ENCODE results near the gene ROS1.
A peak's percentile ranks its signal among the peaks of the same experiment; 100 is the strongest.
"Not testable (repeated sequence)": the region's sequence is repeated elsewhere in the genome, so short reads cannot be mapped to it uniquely, and the experiment has no call there.

The ROS1 gene

GRCh38 chr6:117266257-117267053, 159.3 kb downstream of the ROS1 start:
- DNase-seq (ENCODE audit: low spot score): no peak

- peak; percentile 82 for DNase-seq (ENCODE audit: low spot score)
These were observed 160.1 kb downstream of the ROS1 start, which contains the start of gene VGLL2 for GRCh38 chr6:117265410-117266256. VGLL2 (plus strand) TSS chr6:117265558; CDS start chr6:117265764, 206 bp downstream.

GRCh38 chr6:117264692-117265409, 160.9 kb downstream of the ROS1 start:
- peak; percentile 51 for DNase-seq (ENCODE audit: low spot score)

GRCh38 chr6:117264369-117264691, 161.4 kb downstream of the ROS1 start:
- no peak for DNase-seq (ENCODE audit: low spot score)

GRCh38 chr6:117263353-117263927, 162.3 kb downstream of the ROS1 start:
- DNase-seq (ENCODE audit: low spot score): no peak

GRCh38 chr6:117262799-117263198, 162.9 kb downstream of the ROS1 start:
- no peak for DNase-seq (ENCODE audit: low spot score)

- DNase-seq (ENCODE audit: low spot score): no peak
These were observed 172.0 kb downstream of the ROS1 start for GRCh38 chr6:117253785-117254184.

- DNase-seq (ENCODE audit: low spot score): not testable (repeated sequence)
These were observed 180.8 kb downstream of the ROS1 start for GRCh38 chr6:117244979-117245378.

- DNase-seq (ENCODE audit: low spot score): not testable (repeated sequence)
These were observed 181.2 kb downstream of the ROS1 start for GRCh38 chr6:117244571-117244970.
